ENCODE measurements around the gene LARGE1. TPM values are rescaled to one million over a fixed set of nuclear protein-coding genes. Genes with fewer than 3 reads are reported as not detected.

Gene LARGE1
- total and polyA plus RNA-seq, 2 experiments from 2014 or later: 21.2 to 23.6 TPM

DNA sequence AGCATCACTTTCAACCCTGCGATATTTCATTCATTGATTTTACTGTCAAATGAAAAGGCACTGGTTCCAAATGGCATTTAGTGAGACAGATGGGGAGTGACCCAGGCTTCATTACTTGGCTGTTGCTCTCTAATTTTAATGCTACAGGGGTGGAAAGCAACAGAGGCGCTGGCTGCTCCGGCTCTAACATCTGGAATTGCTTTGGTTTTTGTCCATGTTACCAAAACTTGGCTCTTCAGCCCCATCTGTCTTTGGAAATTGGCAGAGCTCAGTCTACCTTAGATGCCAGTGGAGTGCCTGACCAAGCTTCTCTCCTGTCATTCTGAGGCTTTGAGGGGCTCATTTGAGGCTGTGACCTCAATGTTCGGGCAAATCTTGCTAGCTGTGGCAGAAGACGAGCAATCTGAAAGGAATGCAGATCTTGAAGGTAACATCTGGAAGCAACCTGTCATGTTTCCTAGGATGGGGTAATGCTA, 452.6 kb downstream of the LARGE1 start:
- Histone ChIP-seq H3K9me2 (replicated peaks; ENCODE audit: insufficient read depth) (no peaks in the 10 kb centered on the region), H4K20me1 (ENCODE audit: insufficient read depth, poor library complexity, severe bottlenecking) (no peaks in the 10 kb centered on the region), H3K9me3 (ENCODE audit: low read depth) (no peaks in the 10 kb centered on the region), H2AFZ (no peak overlapping the region), H3K36me3 (replicated peaks; ENCODE audit: insufficient read depth, low read depth) (peaks cover 6% of the 10 kb centered on the region), H3K4me1 (ENCODE audit: insufficient read depth) (no peaks in the 10 kb centered on the region), H3K4me3 (no peak overlapping the region), H3K79me2 (no peaks in the 10 kb centered on the region), H3K4me2 (no peak overlapping the region), H3K27me3 (no peaks in the 10 kb centered on the region), H3K27ac (no peak overlapping the region)
- WGBS (ENCODE audit: low lambda C conversion rate, missing lambda C conversion rate): 82% methylated on average over 5 of the region's 5 CpGs
- no peak for TF ChIP-seq EZH2phosphoT487 (IDR thresholded peaks at IDR 0.05; ENCODE audit: low read depth, severe bottlenecking, unreplicated experiment)
- TF ChIP-seq, protein P1, sequence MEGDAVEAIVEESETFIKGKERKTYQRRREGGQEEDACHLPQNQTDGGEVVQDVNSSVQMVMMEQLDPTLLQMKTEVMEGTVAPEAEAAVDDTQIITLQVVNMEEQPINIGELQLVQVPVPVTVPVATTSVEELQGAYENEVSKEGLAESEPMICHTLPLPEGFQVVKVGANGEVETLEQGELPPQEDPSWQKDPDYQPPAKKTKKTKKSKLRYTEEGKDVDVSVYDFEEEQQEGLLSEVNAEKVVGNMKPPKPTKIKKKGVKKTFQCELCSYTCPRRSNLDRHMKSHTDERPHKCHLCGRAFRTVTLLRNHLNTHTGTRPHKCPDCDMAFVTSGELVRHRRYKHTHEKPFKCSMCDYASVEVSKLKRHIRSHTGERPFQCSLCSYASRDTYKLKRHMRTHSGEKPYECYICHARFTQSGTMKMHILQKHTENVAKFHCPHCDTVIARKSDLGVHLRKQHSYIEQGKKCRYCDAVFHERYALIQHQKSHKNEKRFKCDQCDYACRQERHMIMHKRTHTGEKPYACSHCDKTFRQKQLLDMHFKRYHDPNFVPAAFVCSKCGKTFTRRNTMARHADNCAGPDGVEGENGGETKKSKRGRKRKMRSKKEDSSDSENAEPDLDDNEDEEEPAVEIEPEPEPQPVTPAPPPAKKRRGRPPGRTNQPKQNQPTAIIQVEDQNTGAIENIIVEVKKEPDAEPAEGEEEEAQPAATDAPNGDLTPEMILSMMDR (IDR thresholded peaks at IDR 0.05; ENCODE audit: poor library complexity): no peak
- no peak for TF ChIP-seq EZH2 (IDR thresholded peaks at IDR 0.05; ENCODE audit: borderline replicate concordance)
- no peak for DNase-seq (ENCODE audit: low spot score)

GRCh38 chr22:33467080-33467479, 453.2 kb downstream of the LARGE1 start:
- Histone ChIP-seq H4K20me1 (ENCODE audit: insufficient read depth, poor library complexity, severe bottlenecking) (no peaks in the 10 kb centered on the region), H3K27me3 (no peaks in the 10 kb centered on the region), H3K9me3 (ENCODE audit: low read depth) (no peaks in the 10 kb centered on the region), H3K79me2 (no peaks in the 10 kb centered on the region), H3K4me2 (no peak overlapping the region), H3K9me2 (replicated peaks; ENCODE audit: insufficient read depth) (no peaks in the 10 kb centered on the region), H3K36me3 (replicated peaks; ENCODE audit: insufficient read depth, low read depth) (peaks cover 6% of the 10 kb centered on the region), H3K4me3 (no peak overlapping the region), H3K4me1 (ENCODE audit: insufficient read depth) (no peaks in the 10 kb centered on the region), H3K27ac (no peak overlapping the region), H2AFZ (no peak overlapping the region)
- TF ChIP-seq, protein P1 (IDR thresholded peaks at IDR 0.05; ENCODE audit: poor library complexity): no peak
- TF ChIP-seq EZH2phosphoT487 (IDR thresholded peaks at IDR 0.05; ENCODE audit: low read depth, severe bottlenecking, unreplicated experiment) (no peak), EZH2 (IDR thresholded peaks at IDR 0.05; ENCODE audit: borderline replicate concordance) (no peak)
- no peak for DNase-seq (ENCODE audit: low spot score)
- 47% methylated on average over 2 of the region's 2 CpGs for WGBS (ENCODE audit: low lambda C conversion rate, missing lambda C conversion rate)

GRCh38 chr22:33465554-33465953, 454.7 kb downstream of the LARGE1 start:
- Histone ChIP-seq H3K27ac (no peak overlapping the region), H3K79me2 (no peaks in the 10 kb centered on the region), H3K9me2 (replicated peaks; ENCODE audit: insufficient read depth) (no peaks in the 10 kb centered on the region)

More at GRCh38 chr22:33465554-33465953, 454.7 kb downstream of the LARGE1 start:
- no peaks in the 10 kb centered on the region for H3K27me3 ChIP-seq
- no peak overlapping the region for H3K4me3 ChIP-seq
- 90% methylated on average over 5 of the region's 5 CpGs for WGBS (ENCODE audit: low lambda C conversion rate, missing lambda C conversion rate)
- DNase-seq (ENCODE audit: low spot score): no peak
- no peaks in the 10 kb centered on the region for H3K9me3 ChIP-seq (ENCODE audit: low read depth)
- H3K4me2 ChIP-seq: no peak overlapping the region
- H4K20me1 ChIP-seq (ENCODE audit: insufficient read depth, poor library complexity, severe bottlenecking): no peaks in the 10 kb centered on the region
- H2AFZ ChIP-seq: no peak overlapping the region
- no peaks in the 10 kb centered on the region for H3K4me1 ChIP-seq (ENCODE audit: insufficient read depth)
- H3K36me3 ChIP-seq (replicated peaks; ENCODE audit: insufficient read depth, low read depth): peaks cover 6% of the 10 kb centered on the region
- TF ChIP-seq EZH2phosphoT487 (IDR thresholded peaks at IDR 0.05; ENCODE audit: low read depth, severe bottlenecking, unreplicated experiment): no peak
- TF ChIP-seq, protein P1 (IDR thresholded peaks at IDR 0.05; ENCODE audit: poor library complexity): no peak
- TF ChIP-seq EZH2 (IDR thresholded peaks at IDR 0.05; ENCODE audit: borderline replicate concordance): no peak

Data from hepatocyte (in vitro differentiated cells).